ENCODE data around the gene KLHL5.

- TF ChIP-seq POLR2A (IDR thresholded peaks at IDR 0.05; ENCODE audit: extremely low read depth, insufficient read length): no peak
- TF ChIP-seq, protein P1, sequence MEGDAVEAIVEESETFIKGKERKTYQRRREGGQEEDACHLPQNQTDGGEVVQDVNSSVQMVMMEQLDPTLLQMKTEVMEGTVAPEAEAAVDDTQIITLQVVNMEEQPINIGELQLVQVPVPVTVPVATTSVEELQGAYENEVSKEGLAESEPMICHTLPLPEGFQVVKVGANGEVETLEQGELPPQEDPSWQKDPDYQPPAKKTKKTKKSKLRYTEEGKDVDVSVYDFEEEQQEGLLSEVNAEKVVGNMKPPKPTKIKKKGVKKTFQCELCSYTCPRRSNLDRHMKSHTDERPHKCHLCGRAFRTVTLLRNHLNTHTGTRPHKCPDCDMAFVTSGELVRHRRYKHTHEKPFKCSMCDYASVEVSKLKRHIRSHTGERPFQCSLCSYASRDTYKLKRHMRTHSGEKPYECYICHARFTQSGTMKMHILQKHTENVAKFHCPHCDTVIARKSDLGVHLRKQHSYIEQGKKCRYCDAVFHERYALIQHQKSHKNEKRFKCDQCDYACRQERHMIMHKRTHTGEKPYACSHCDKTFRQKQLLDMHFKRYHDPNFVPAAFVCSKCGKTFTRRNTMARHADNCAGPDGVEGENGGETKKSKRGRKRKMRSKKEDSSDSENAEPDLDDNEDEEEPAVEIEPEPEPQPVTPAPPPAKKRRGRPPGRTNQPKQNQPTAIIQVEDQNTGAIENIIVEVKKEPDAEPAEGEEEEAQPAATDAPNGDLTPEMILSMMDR (IDR thresholded peaks at IDR 0.05; ENCODE audit: low read depth, low read length): no peak
Observed at GRCh38 chr4:39062094-39062769, at the start of gene KLHL5.
